Neutrophil (primary cell): Measurements from ENCODE around the gene CAMK2N1.

Experiments
- H3K27ac ChIP-seq: fragments of 200-600 bp; sonication (generic); 2 replicates; pipeline ENCODE4 v1.5.1; 2016; ENCODE audit warnings: mild to moderate bottlenecking, moderate library complexity
- H3K27me3 ChIP-seq: fragments of 200-600 bp; sonication (generic); 2 replicates; pipeline ENCODE4 v1.6.0; 2016; ENCODE audit warnings: mild to moderate bottlenecking
- H3K36me3 ChIP-seq: fragments of 200-600 bp; sonication (generic); 2 replicates; pipeline ENCODE4 v1.5.1; 2017
- H3K4me1 ChIP-seq, 2 experiments: fragments of 200-600 bp in 1 of 2; sonication (generic) in 1 of 2; 1 replicate in 1 of 2; 2 replicates in 1 of 2; pipeline versions ENCODE4 v1.5.1 to v1.6.1; 2013 to 2016; ENCODE audit warnings: low read depth in 1 of 2, low read length in 1 of 2, mild to moderate bottlenecking in 1 of 2, moderate library complexity in 1 of 2; ENCODE audit not compliant: control insufficient read depth in 1 of 2, insufficient read depth in 1 of 2
- H3K4me3 ChIP-seq, 2 experiments: fragments of 200-600 bp in 1 of 2; sonication (generic) in 1 of 2; 1 replicate in 1 of 2; 2 replicates in 1 of 2; pipeline ENCODE4 v1.5.1; 2013 to 2016; ENCODE audit warnings: low read depth in 1 of 2, low read length in 1 of 2, mild to moderate bottlenecking in 1 of 2, moderate library complexity in 1 of 2
- H3K9me3 ChIP-seq: fragments of 200-600 bp; sonication (generic); 2 replicates; pipeline ENCODE4 v1.5.1; 2016
- CTCF ChIP-seq: fragments of 200-600 bp; sonication (generic); IDR thresholded peaks from 2 replicates; pipeline ENCODE4 v1.5.1; 2016; ENCODE audit warnings: antibody characterized with exemption

Gene CAMK2N1

DNA sequence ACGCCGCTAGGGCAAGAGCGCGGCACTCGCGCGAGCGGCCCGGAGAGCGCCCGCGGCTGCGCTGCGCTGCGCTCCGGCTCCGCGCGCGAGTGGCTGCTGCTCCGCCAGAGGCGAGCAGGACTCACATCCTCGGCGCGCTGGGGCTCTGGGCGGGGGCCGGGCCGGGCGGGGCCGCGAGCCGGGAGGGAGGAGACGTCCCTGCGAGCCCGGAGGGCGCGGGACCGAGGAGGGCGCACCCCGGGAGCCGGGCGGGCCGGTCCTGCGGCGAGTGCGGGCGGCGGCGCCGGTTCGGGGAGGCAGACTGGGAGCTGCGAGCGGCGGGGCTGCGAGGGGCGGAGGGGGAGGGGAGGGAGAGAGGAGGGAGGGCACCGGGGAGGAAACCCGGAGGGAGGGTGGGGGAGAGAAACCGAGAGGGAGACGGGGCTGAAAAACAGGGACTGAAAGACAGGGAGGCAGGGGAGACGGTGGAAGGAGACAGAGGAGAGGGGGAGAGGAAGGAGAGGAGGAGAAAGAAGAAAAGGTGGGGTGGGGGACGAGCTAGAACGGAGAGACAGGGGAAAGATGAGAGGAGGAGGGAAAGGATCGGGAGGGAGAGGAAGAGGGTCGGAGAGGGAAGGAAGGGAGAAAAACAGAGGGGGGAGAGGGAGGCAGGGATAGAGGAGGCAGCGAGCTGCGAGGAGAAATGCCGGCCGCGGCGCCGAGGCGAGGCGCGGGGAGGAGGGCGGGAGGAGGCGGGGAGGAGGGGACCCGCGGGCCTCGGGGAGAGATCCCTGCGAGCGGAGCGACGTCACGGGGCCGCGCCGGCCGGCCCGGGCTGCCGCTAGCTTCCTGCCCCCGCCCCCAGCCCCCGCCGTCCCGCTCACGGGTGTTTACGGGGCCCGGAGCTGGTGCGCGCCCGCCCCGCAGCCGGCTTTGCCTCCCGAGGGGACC, at the start of gene CAMK2N1:
Gene CAMK2N1, minus strand, starts transcription at position 684 of the 930 bp plus-strand sequence. CDS start 831 bp downstream, outside the sequence.
- Histone ChIP-seq H3K27ac (no peak within 1 kb of the TSS), H3K9me3 (no peaks in the 10 kb centered on the region), H3K27me3 (peaks cover 100% of the 10 kb centered on the region), H3K4me1 (peaks cover 0 to 6% of the 10 kb centered on the region in 2 experiments), H3K36me3 (no peaks in the 10 kb centered on the region), H3K4me3 (no peak within 1 kb of the TSS)
- TF ChIP-seq CTCF: no peak

- no peaks in the 10 kb centered on the region for H3K36me3 ChIP-seq
- H3K4me3 ChIP-seq: no peak overlapping the region
- H3K4me1 ChIP-seq: no peaks in the 10 kb centered on the region
- no peak for TF ChIP-seq CTCF
- H3K27me3 ChIP-seq: peaks cover 98% of the 10 kb centered on the region
- no peaks in the 10 kb centered on the region for H3K9me3 ChIP-seq
- H3K27ac ChIP-seq: no peak overlapping the region
Measured at GRCh38 chr1:20534659-20535417, 48.8 kb upstream of the CAMK2N1 start.

DNA sequence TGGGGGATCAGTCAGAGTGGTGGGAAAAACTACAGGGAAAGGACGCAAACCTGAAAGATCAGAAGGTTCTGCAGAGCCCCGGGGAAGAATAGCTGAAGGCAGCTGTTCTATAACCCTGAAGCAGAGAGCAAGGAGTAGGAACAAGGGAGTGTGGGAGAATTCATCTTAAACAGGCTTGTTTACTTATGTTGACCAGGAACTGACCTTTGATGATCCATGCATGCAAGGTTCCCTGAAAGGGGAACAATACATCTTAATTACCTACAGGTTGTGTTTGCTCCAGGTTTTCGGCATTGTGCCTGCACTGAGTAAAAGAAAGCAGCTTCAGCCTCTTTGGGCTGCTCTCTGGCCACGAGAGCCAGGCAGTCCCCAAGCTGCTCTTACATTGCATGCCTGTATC, 47.6 kb upstream of the CAMK2N1 start:
- no peak overlapping the region for H3K4me3 ChIP-seq
- peaks cover 98% of the 10 kb centered on the region for H3K27me3 ChIP-seq
- H3K9me3 ChIP-seq: no peaks in the 10 kb centered on the region
- H3K36me3 ChIP-seq: no peaks in the 10 kb centered on the region
- no peak for TF ChIP-seq CTCF
- H3K27ac ChIP-seq: no peak overlapping the region
- no peaks in the 10 kb centered on the region for H3K4me1 ChIP-seq

GRCh38 chr1:20530901-20531300, 44.9 kb upstream of the CAMK2N1 start:
- no peaks in the 10 kb centered on the region for H3K4me1 ChIP-seq
- H3K27me3 ChIP-seq: peaks cover 97% of the 10 kb centered on the region
- no peaks in the 10 kb centered on the region for H3K36me3 ChIP-seq
- no peaks in the 10 kb centered on the region for H3K9me3 ChIP-seq
- no peak for TF ChIP-seq CTCF
- no peak overlapping the region for H3K4me3 ChIP-seq
- no peak overlapping the region for H3K27ac ChIP-seq

- TF ChIP-seq CTCF: no peak
- Histone ChIP-seq H3K9me3 (no peaks in the 10 kb centered on the region), H3K4me3 (no peak overlapping the region), H3K36me3 (no peaks in the 10 kb centered on the region), H3K4me1 (no peaks in the 10 kb centered on the region), H3K27ac (no peak overlapping the region), H3K27me3 (peaks cover 97% of the 10 kb centered on the region)
Measured at GRCh38 chr1:20530306-20530705, 44.3 kb upstream of the CAMK2N1 start.
